H1 (cell line): ENCODE results near the gene TOR1AIP1. TPM values are rescaled to one million over a fixed set of nuclear protein-coding genes. Genes with fewer than 3 reads are reported as not detected.

Source experiments
- CTCF ChIA-PET: fragments of 300-600 bp; sonication (Branson Sonifier 250); formaldehyde crosslinking; loops from one replicate; lab custom pipeline; 2021; ENCODE audit not compliant: partially characterized antibody; lab: Charles Lee
- POLR2A ChIA-PET: fragments of 300-600 bp; sonication (Branson Sonifier 250); formaldehyde crosslinking; loops from one replicate; lab custom pipeline; 2021; ENCODE audit warnings: inconsistent platforms; ENCODE audit not compliant: partially characterized antibody; lab: Charles Lee
- DNase-seq, 2 experiments: peaks; one replicate each; pipeline versions ENCODE4 v3.0.0 to v3.0.0-alpha.2; 2010 to 2022; ENCODE audit warnings: low spot score in 2 of 2, low read depth in 1 of 2, mixed read lengths in 1 of 2
- FAIRE-seq: peaks from 2 replicates; lab custom pipeline; 2011; peaks lifted over from hg19 to GRCh38; lab: Jason Lieb, UNC
- H2AFZ ChIP-seq: 2 replicates; pipeline ENCODE4 v1.8.1; 2012; ENCODE audit warnings: low read length, inconsistent platforms
- H2AK5ac ChIP-seq: 2 replicates; pipeline ENCODE4 v1.6.1; 2013; ENCODE audit warnings: low read depth, low read length
- H2BK120ac ChIP-seq: replicated peaks from 2 replicates; pipeline ENCODE3; 2013; ENCODE audit warnings: low read depth, low read length, inconsistent platforms
- H2BK12ac ChIP-seq: 2 replicates; pipeline ENCODE4 v1.6.1; 2013; ENCODE audit warnings: low read depth, low read length
- H2BK15ac ChIP-seq: 2 replicates; pipeline ENCODE4 v1.6.1; 2013; ENCODE audit warnings: low read length
- H2BK20ac ChIP-seq: 2 replicates; pipeline ENCODE4 v1.6.1; 2013; ENCODE audit warnings: low read length
- H2BK5ac ChIP-seq: 2 replicates; pipeline ENCODE4 v1.6.1; 2013; ENCODE audit warnings: low read depth, low read length
- H3K14ac ChIP-seq: 2 replicates; pipeline ENCODE4 v1.6.1; 2013; ENCODE audit warnings: inconsistent platforms; ENCODE audit not compliant: insufficient read length
- H3K18ac ChIP-seq: 2 replicates; pipeline ENCODE4 v1.6.1; 2013; ENCODE audit warnings: low read length; ENCODE audit errors: extremely low read depth
- H3K23ac ChIP-seq: 2 replicates; pipeline ENCODE4 v1.6.1; 2013; ENCODE audit warnings: inconsistent platforms; ENCODE audit not compliant: insufficient read length
- H3K23me2 ChIP-seq: 2 replicates; pipeline ENCODE4 v1.6.1; 2013; ENCODE audit warnings: low read depth, low read length
- H3K27ac ChIP-seq: 2 replicates; pipeline ENCODE4 v1.6.1; 2011; ENCODE audit warnings: low read depth, low read length, inconsistent platforms
- H3K27me3 ChIP-seq, 4 experiments: replicated peaks in 1 of 4; 1 replicate in 1 of 4; 2 replicates in 3 of 4; pipeline versions ENCODE4 v1.6.1 to v1.8.1; 2011 to 2013; ENCODE audit warnings: low read length in 3 of 4, mild to moderate bottlenecking in 3 of 4, inconsistent platforms in 2 of 4, mixed read lengths in 2 of 4, moderate library complexity in 1 of 4; ENCODE audit not compliant: control insufficient read depth in 3 of 4, insufficient read depth in 3 of 4; ENCODE audit errors: extremely low read depth in 1 of 4
- H3K36me3 ChIP-seq, 4 experiments: 2 replicates each; pipeline versions ENCODE4 v1.6.1 to v1.8.1; 2011 to 2013; ENCODE audit warnings: mild to moderate bottlenecking in 4 of 4, low read length in 3 of 4, moderate library complexity in 2 of 4, control low read depth in 1 of 4, inconsistent platforms in 1 of 4; ENCODE audit not compliant: insufficient read depth in 4 of 4, control insufficient read depth in 2 of 4
- H3K4ac ChIP-seq: replicated peaks from 2 replicates; pipeline ENCODE3; 2013; ENCODE audit warnings: low read length, low read depth, mixed read lengths, inconsistent platforms; ENCODE audit not compliant: insufficient read length
- H3K4me1 ChIP-seq, 4 experiments: replicated peaks in 1 of 4; 1 replicate in 1 of 4; 2 replicates in 3 of 4; pipeline versions ENCODE4 v1.6.1 to v1.8.1; 2011 to 2013; ENCODE audit warnings: low read length in 3 of 4, inconsistent platforms in 2 of 4, mixed read lengths in 1 of 4; ENCODE audit not compliant: insufficient read depth in 4 of 4, control insufficient read depth in 3 of 4
- H3K4me2 ChIP-seq, 2 experiments: 2 replicates each; pipeline versions ENCODE4 v1.6.1 to v1.8.1; 2011 to 2013; ENCODE audit warnings: low read depth in 2 of 2, low read length in 2 of 2, control low read depth in 1 of 2, inconsistent platforms in 1 of 2, mild to moderate bottlenecking in 1 of 2; ENCODE audit not compliant: insufficient read depth in 1 of 2
- H3K4me3 ChIP-seq, 4 experiments: fragments of 200-600, 300-600 bp in 1 of 4; sonication (generic), shearing (Covaris generic), sonication (Bioruptor Twin) in 1 of 4; 2 replicates each; pipeline versions ENCODE4 v1.5.1 to v1.8.1; 2011 to 2016; ENCODE audit warnings: low read length in 4 of 4, low read depth in 3 of 4, control low read depth in 2 of 4, inconsistent platforms in 2 of 4, mild to moderate bottlenecking in 2 of 4, mixed read lengths in 1 of 4, moderate library complexity in 1 of 4; ENCODE audit not compliant: insufficient read depth in 2 of 4; ENCODE audit errors: extremely low read depth in 1 of 4
- H3K56ac ChIP-seq: replicated peaks from 2 replicates; pipeline ENCODE3; 2013; ENCODE audit warnings: low read depth, mild to moderate bottlenecking, mixed read lengths, low read length, inconsistent platforms; ENCODE audit not compliant: insufficient read length
- H3K79me1 ChIP-seq: 2 replicates; pipeline ENCODE4 v1.6.1; 2013; ENCODE audit warnings: low read depth, low read length, control low read depth
- H3K79me2 ChIP-seq, 2 experiments: 2 replicates each; pipeline versions ENCODE4 v1.6.1 to v1.8.1; 2012 to 2013; ENCODE audit warnings: low read length in 2 of 2, mild to moderate bottlenecking in 2 of 2, inconsistent platforms in 1 of 2; ENCODE audit not compliant: insufficient read depth in 2 of 2, control insufficient read depth in 1 of 2
- H3K9ac ChIP-seq, 4 experiments: replicated peaks in 1 of 4; 1 replicate in 1 of 4; 2 replicates in 3 of 4; pipeline versions ENCODE4 v1.6.1 to v1.8.1; 2011 to 2013; ENCODE audit warnings: low read depth in 3 of 4, low read length in 3 of 4, control low read depth in 2 of 4, mild to moderate bottlenecking in 2 of 4, moderate library complexity in 2 of 4, inconsistent platforms in 1 of 4; ENCODE audit errors: extremely low read depth in 1 of 4
- H3K9me3 ChIP-seq, 2 experiments: 2 replicates each; pipeline versions ENCODE4 v1.6.1 to v1.8.1; 2012 to 2013; ENCODE audit warnings: mild to moderate bottlenecking in 2 of 2, moderate library complexity in 2 of 2, control low read depth in 1 of 2, inconsistent platforms in 1 of 2, low read depth in 1 of 2, low read length in 1 of 2, mixed read lengths in 1 of 2; ENCODE audit not compliant: insufficient read depth in 2 of 2
- H4K20me1 ChIP-seq, 2 experiments: replicated peaks in 1 of 2; 2 replicates each; pipeline versions ENCODE3 to v1.8.1; 2011 to 2013; ENCODE audit warnings: inconsistent platforms in 2 of 2, low read length in 2 of 2, mild to moderate bottlenecking in 1 of 2; ENCODE audit not compliant: insufficient read depth in 2 of 2, control insufficient read depth in 1 of 2
- H4K5ac ChIP-seq: 2 replicates; pipeline ENCODE4 v1.6.1; 2013; ENCODE audit warnings: low read length, low read depth, mixed read lengths, inconsistent platforms; ENCODE audit not compliant: insufficient read length
- H4K8ac ChIP-seq: 2 replicates; pipeline ENCODE4 v1.8.0; 2013; ENCODE audit warnings: mild to moderate bottlenecking, moderate library complexity, low read length, inconsistent platforms; ENCODE audit not compliant: insufficient read depth; ENCODE audit errors: extremely low read depth
- H4K91ac ChIP-seq: replicated peaks from 2 replicates; pipeline ENCODE3; 2013; ENCODE audit warnings: low read length, mixed read lengths, inconsistent platforms; ENCODE audit not compliant: insufficient read length
- BACH1 ChIP-seq: IDR thresholded peaks from 2 replicates; pipeline ENCODE4 v1.6.1; 2012; ENCODE audit warnings: low read length, improper control_type of control experiment
- CHD1 ChIP-seq: IDR thresholded peaks from 2 replicates; pipeline ENCODE4 v1.6.1; 2012; ENCODE audit warnings: low read depth, low read length, improper control_type of control experiment
- CHD2 ChIP-seq: IDR thresholded peaks from 2 replicates; pipeline ENCODE4 v1.6.1; 2012; ENCODE audit warnings: low read length, improper control_type of control experiment
- CREB1 ChIP-seq: IDR thresholded peaks from 2 replicates; pipeline ENCODE4 v1.6.1; 2012; ENCODE audit warnings: inconsistent platforms
- CTBP2 ChIP-seq: IDR thresholded peaks from 2 replicates; pipeline ENCODE4 v1.7.0; 2011; ENCODE audit warnings: borderline replicate concordance, mild to moderate bottlenecking, moderate library complexity, mixed read lengths, low read length; ENCODE audit not compliant: insufficient read depth, insufficient read length
- E2F6 ChIP-seq: IDR thresholded peaks from 2 replicates; pipeline ENCODE4 v1.6.1; 2012; ENCODE audit warnings: inconsistent platforms
- FOSL1 ChIP-seq: IDR thresholded peaks from 2 replicates; pipeline ENCODE4 v1.6.1; 2011; ENCODE audit warnings: mild to moderate bottlenecking, low read depth, low read length, moderate library complexity; ENCODE audit not compliant: insufficient read depth
- MAFK ChIP-seq: IDR thresholded peaks from 2 replicates; pipeline ENCODE4 v1.6.1; 2012; ENCODE audit warnings: low read depth, mild to moderate bottlenecking, improper control_type of control experiment, low read length
- MAX ChIP-seq: IDR thresholded peaks from 2 replicates; pipeline ENCODE4 v1.6.1; 2012; ENCODE audit warnings: inconsistent platforms
- NANOG ChIP-seq: IDR thresholded peaks from 2 replicates; pipeline ENCODE4 v1.6.1; 2011; ENCODE audit warnings: low read length, low read depth, mild to moderate bottlenecking, inconsistent platforms; ENCODE audit not compliant: insufficient read depth, poor library complexity, severe bottlenecking
- RBBP5 ChIP-seq: IDR thresholded peaks from 2 replicates; pipeline ENCODE4 v1.7.1; 2012; ENCODE audit warnings: low read depth, mild to moderate bottlenecking, inconsistent platforms, low read length, moderate library complexity, borderline replicate concordance
- SIRT6 ChIP-seq: IDR thresholded peaks from one replicate; pipeline ENCODE4 v1.7.1; 2012; ENCODE audit warnings: low read length, inconsistent platforms
- SP2 ChIP-seq: IDR thresholded peaks from 2 replicates; pipeline ENCODE4 v1.6.1; 2012; ENCODE audit warnings: mild to moderate bottlenecking, low read length, inconsistent platforms
- SUZ12 ChIP-seq: fragments of 200-600 bp; sonication (generic); IDR thresholded peaks from 2 replicates; pipeline ENCODE4 v1.6.1; 2012; ENCODE audit warnings: mild to moderate bottlenecking, inconsistent platforms, low read length, moderate library complexity, mixed read lengths
- TAF1 ChIP-seq: IDR thresholded peaks from 2 replicates; pipeline ENCODE4 v1.6.1; 2011; ENCODE audit warnings: mild to moderate bottlenecking, low read depth, low read length
- WGBS, 2 experiments: shearing (Covaris generic) in 1 of 2; methylation state at CpG; one replicate each; pipeline versions ENCODE4 v1.1.6 to v1.1.7; 2013 to 2015; ENCODE audit warnings: low lambda C conversion rate in 2 of 2, mixed read lengths in 2 of 2, inconsistent platforms in 1 of 2, low coverage in 1 of 2, missing lambda C conversion rate in 1 of 2; ENCODE audit not compliant: insufficient replicate concordance in 2 of 2, insufficient coverage in 1 of 2, insufficient read length in 1 of 2; ENCODE audit errors: extremely low coverage in 1 of 2, missing lambda C conversion rate in 1 of 2; 5-methylcytosine and 5-hydroxymethylcytosine counted together
- polyA plus RNA-seq, 7 experiments: library from polyadenylated mRNA; depleted of rRNA in 3 of 7; stranded (reverse) in 5 of 7; unstranded in 2 of 7; fragments of >200 nt in 5 of 7; fragments of 200-250 nt in 2 of 7; gene quantifications; 1 replicate in 5 of 7; 2 replicates in 1 of 7; 4 replicates in 1 of 7; pipeline versions ENCODE4 v1.2.1 to v1.2.3, GENCODE V29; 2011 to 2013; ENCODE audit warnings: missing spikeins in 2 of 7, mixed read lengths in 2 of 7
- total RNA-seq: library from RNA; stranded (reverse); fragmentation: NEBNext Ultra II Directional; extraction: Animal tissue kit (Norgen Biotek cat#: 25700); gene quantifications from 2 replicates; pipeline ENCODE4 v1.2.1, GENCODE V29; 2021

TOR1AIP1 gene
- total and polyA plus RNA-seq, 2 of the 8 experiments (the other 6 are each of a cell fraction or from before 2014, with no cell fraction given), result 5.7 to 22.8 TPM

GRCh38 chr1:179938752-179939151 is 56.7 kb downstream of the TOR1AIP1 start:
- H4K91ac ChIP-seq, result no peak overlapping the region
- no peak overlapping the region for H3K18ac ChIP-seq
- H3K4me3 ChIP-seq, result no peak overlapping the region
- H3K27me3 ChIP-seq, result no peaks in the 10 kb centered on the region
- H4K5ac ChIP-seq, result no peak overlapping the region
- no peak overlapping the region for H2BK20ac ChIP-seq
- H3K4me2 ChIP-seq, result no peak overlapping the region
- no peaks in the 10 kb centered on the region for H3K4me1 ChIP-seq
- FAIRE-seq (no peak), DNase-seq (no peak)
- H3K79me1 ChIP-seq, result no peaks in the 10 kb centered on the region
- no peak overlapping the region for H3K4ac ChIP-seq
- H2AK5ac ChIP-seq, result no peak overlapping the region
- H2BK15ac ChIP-seq, result no peak overlapping the region
- H3K36me3 ChIP-seq, result no peaks in the 10 kb centered on the region
- POLR2A ChIA-PET, result no interaction called here
- H3K23me2 ChIP-seq, result no peaks in the 10 kb centered on the region
- no peak overlapping the region for H3K56ac ChIP-seq
- H3K23ac ChIP-seq, result no peak overlapping the region
- no peak overlapping the region for H4K8ac ChIP-seq
- H3K27ac ChIP-seq, result no peak overlapping the region
- 78% methylated on average over 2 of the region's 2 CpGs; no CpG with 5 or more reads in 1 of the 2 experiments for WGBS, 2 experiments
- H2BK5ac ChIP-seq, result no peak overlapping the region
- no peak overlapping the region for H3K14ac ChIP-seq
- no peak overlapping the region for H3K9ac ChIP-seq
- CTCF ChIA-PET, result interaction anchor here (0.5 to 0.9 kb wide), 2 partner anchors 9 to 14 kb away, joined by 3 to 5 read pairs; no protein-coding TSS in a partner anchor
- H4K20me1 ChIP-seq, result no peaks in the 10 kb centered on the region
- no peaks in the 10 kb centered on the region for H3K79me2 ChIP-seq
- H3K9me3 ChIP-seq, result no peaks in the 10 kb centered on the region
- no peak overlapping the region for H2AFZ ChIP-seq
- no peak overlapping the region for H2BK120ac ChIP-seq
- H2BK12ac ChIP-seq, result no peak overlapping the region
- TF ChIP-seq SIRT6, result no peak
- no peak for TF ChIP-seq MAX
- no peak for TF ChIP-seq TAF1
- no peak for TF ChIP-seq CHD2
- TF ChIP-seq CTBP2, result no peak
- no peak for TF ChIP-seq E2F6
- no peak for TF ChIP-seq RBBP5
- TF ChIP-seq FOSL1, result no peak
- TF ChIP-seq BACH1, result no peak
- no peak for TF ChIP-seq NANOG
- TF ChIP-seq CHD1, result no peak
- TF ChIP-seq SP2, result no peak
- no peak for TF ChIP-seq CREB1
- TF ChIP-seq SUZ12, result no peak
- TF ChIP-seq MAFK, result no peak
